ENCODE results near the gene TMC5. TPM values are rescaled to one million over a fixed set of nuclear protein-coding genes. Genes with fewer than 3 reads are reported as not detected.

TMC5 gene
- total and polyA plus RNA-seq, 2 of the 13 experiments (the other 11 are each of a cell fraction or from before 2014, with no cell fraction given) = 0.09 to 0.41 TPM

GRCh38 chr16:19523559-19524355 lies 106.1 kb downstream of the TMC5 start, which contains the start of gene CCP110 (continued):
- TF ChIP-seq, protein P1, sequence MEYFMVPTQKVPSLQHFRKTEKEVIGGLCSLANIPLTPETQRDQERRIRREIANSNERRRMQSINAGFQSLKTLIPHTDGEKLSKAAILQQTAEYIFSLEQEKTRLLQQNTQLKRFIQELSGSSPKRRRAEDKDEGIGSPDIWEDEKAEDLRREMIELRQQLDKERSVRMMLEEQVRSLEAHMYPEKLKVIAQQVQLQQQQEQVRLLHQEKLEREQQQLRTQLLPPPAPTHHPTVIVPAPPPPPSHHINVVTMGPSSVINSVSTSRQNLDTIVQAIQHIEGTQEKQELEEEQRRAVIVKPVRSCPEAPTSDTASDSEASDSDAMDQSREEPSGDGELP (IDR thresholded peaks at IDR 0.05; ENCODE audit: borderline replicate concordance, low read depth) = peak; percentile 36; the same call in 1 of the 2 replicates
- TF ChIP-seq SP1 (IDR thresholded peaks at IDR 0.05) = no peak
- no peak; the same call in 1 of the 2 replicates for TF ChIP-seq SP1 (CRISPR knock-in tag; IDR thresholded peaks at IDR 0.05)
- TF ChIP-seq EEA1 (CRISPR knock-in tag; IDR thresholded peaks at IDR 0.05; ENCODE audit: borderline replicate concordance) = no peak
- no peak for TF ChIP-seq CHCHD3 (CRISPR knock-in tag; IDR thresholded peaks at IDR 0.05)
- TF ChIP-seq GTF3A (CRISPR knock-in tag; conservative IDR thresholded peaks at IDR 0.05) = 0 out of 2 replicates have a peak, but pooled peaks have one; percentile 79
- TF ChIP-seq, protein P2, sequence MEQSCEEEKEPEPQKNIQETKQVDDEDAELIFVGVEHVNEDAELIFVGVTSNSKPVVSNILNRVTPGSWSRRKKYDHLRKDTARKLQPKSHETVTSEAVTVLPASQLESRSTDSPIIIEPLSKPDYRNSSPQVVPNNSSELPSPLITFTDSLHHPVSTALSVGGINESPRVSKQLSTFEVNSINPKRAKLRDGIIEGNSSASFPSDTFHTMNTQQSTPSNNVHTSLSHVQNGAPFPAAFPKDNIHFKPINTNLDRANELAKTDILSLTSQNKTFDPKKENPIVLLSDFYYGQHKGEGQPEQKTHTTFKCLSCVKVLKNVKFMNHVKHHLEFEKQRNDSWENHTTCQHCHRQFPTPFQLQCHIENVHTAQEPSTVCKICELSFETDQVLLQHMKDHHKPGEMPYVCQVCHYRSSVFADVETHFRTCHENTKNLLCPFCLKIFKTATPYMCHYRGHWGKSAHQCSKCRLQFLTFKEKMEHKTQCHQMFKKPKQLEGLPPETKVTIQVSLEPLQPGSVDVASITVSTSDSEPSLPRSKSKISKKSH (CRISPR knock-in tag; IDR thresholded peaks at IDR 0.05; ENCODE audit: borderline replicate concordance) = peak; percentile 77
- no peak for TF ChIP-seq ZNF281 (CRISPR knock-in tag; IDR thresholded peaks at IDR 0.05; ENCODE audit: borderline replicate concordance)
- TF ChIP-seq CENPT (CRISPR knock-in tag; IDR thresholded peaks at IDR 0.05; ENCODE audit: low read depth) = no peak
- no peak for TF ChIP-seq ZFP41 (CRISPR knock-in tag; IDR thresholded peaks at IDR 0.05; ENCODE audit: borderline replicate concordance)
- TF ChIP-seq ZNF629 (CRISPR knock-in tag; conservative IDR thresholded peaks at IDR 0.05) = 0 out of 2 replicates have a peak, but pooled peaks have one; percentile 1
- TF ChIP-seq ZNF569 (CRISPR knock-in tag; IDR thresholded peaks at IDR 0.05; ENCODE audit: borderline replicate concordance) = 0 out of 2 replicates have a peak, but pooled peaks have one; percentile 79
- peak; percentile 72 for TF ChIP-seq TEAD3 (CRISPR knock-in tag; optimal IDR thresholded peaks at IDR 0.05; ENCODE audit: borderline replicate concordance)
- TF ChIP-seq ZKSCAN1 (IDR thresholded peaks at IDR 0.05; ENCODE audit: low read length) = no peak
- no peak for TF ChIP-seq ZNF883 (CRISPR knock-in tag; IDR thresholded peaks at IDR 0.05; ENCODE audit: not compliant biosample characterization)
- no peak for TF ChIP-seq SRSF4 (IDR thresholded peaks at IDR 0.05; ENCODE audit: low read depth, low read length, poor library complexity, severe bottlenecking)
- no peak for TF ChIP-seq NPAS2 (CRISPR knock-in tag; IDR thresholded peaks at IDR 0.05; ENCODE audit: borderline replicate concordance)
- TF ChIP-seq ZKSCAN8 (CRISPR knock-in tag; IDR thresholded peaks at IDR 0.05; ENCODE audit: borderline replicate concordance) = no peak
- no peak for TF ChIP-seq HDAC6 (IDR thresholded peaks at IDR 0.05; ENCODE audit: low read depth, low read length)
- TF ChIP-seq ZNF772 (CRISPR knock-in tag; IDR thresholded peaks at IDR 0.05) = peak; percentile 73; the same call in 1 of the 2 replicates
- no peak for TF ChIP-seq ARID3A (IDR thresholded peaks at IDR 0.05; ENCODE audit: low read depth, low read length)
- TF ChIP-seq YEATS2 (CRISPR knock-in tag; IDR thresholded peaks at IDR 0.05; ENCODE audit: borderline replicate concordance) = peak; percentile 75
